Measurements from ENCODE around the gene MYO7B. TPM values are rescaled to one million over a fixed set of nuclear protein-coding genes. Genes with fewer than 3 reads are reported as not detected.

Gene MYO7B
- polyA plus RNA-seq, 1 of the 3 experiments (the other 2 are of a cell fraction), result 0.08 TPM

GRCh38 chr2:127508023-127508630 is 27.4 kb upstream of the MYO7B start:
- Histone ChIP-seq H3K36me3 (replicated peaks in 1 of 2; ENCODE audit: control insufficient read depth in 1 of 2, insufficient read depth in 2 of 2, low read length in 1 of 2) (peaks cover 34 to 41% of the 10 kb centered on the region in 2 experiments), H3K27ac (ENCODE audit: low read depth in 2 of 2, low read length in 1 of 2) (peak overlapping the region; percentile 43 to 86), H3K4me3 (ENCODE audit: low read depth in 2 of 2, low read length in 1 of 2) (no peak overlapping the region), H2AFZ (ENCODE audit: low read depth) (no peak overlapping the region), H3K9me2 (no peaks in the 10 kb centered on the region), H3K4me2 (peak overlapping the region; percentile 67), H3K9ac (no peak overlapping the region), H4K20me1 (ENCODE audit: insufficient read depth) (peaks cover 52% of the 10 kb centered on the region), H3F3A (replicated peaks; ENCODE audit: insufficient read depth) (peaks cover 42% of the 10 kb centered on the region), H3K4me1 (ENCODE audit: control insufficient read depth in 1 of 2, insufficient read depth in 2 of 2, low read depth in 1 of 2, low read length in 1 of 2) (peaks cover 10 to 52% of the 10 kb centered on the region in 2 experiments), H3K27me3 (ENCODE audit: insufficient read depth) (no peaks in the 10 kb centered on the region), H3K9me3 (no peaks in the 10 kb centered on the region), H3K79me2 (ENCODE audit: insufficient read depth) (peaks cover 83% of the 10 kb centered on the region)
- ChIA-PET CTCF (interaction anchor here (1.8 to 5.6 kb wide), 2 partner anchors 29 to 311 kb away, joined by 4 to 26 read pairs; no protein-coding TSS in a partner anchor), POLR2A (no interaction called here)
- no peak for DNase-seq
- 78% methylated on average over 4 of the region's 4 CpGs for WGBS (ENCODE audit: low lambda C conversion rate)
- no peak for TF ChIP-seq FOSL2 (IDR thresholded peaks at IDR 0.05; ENCODE audit: borderline replicate concordance, low read depth)
- no peak for TF ChIP-seq TAF1 (IDR thresholded peaks at IDR 0.05; ENCODE audit: borderline replicate concordance, low read depth, low read length)
- no peak for TF ChIP-seq MXI1 (IDR thresholded peaks at IDR 0.05; ENCODE audit: low read depth, low read length)
- no peak for TF ChIP-seq IRF3 (IDR thresholded peaks at IDR 0.05; ENCODE audit: low read depth, low read length)
- TF ChIP-seq USF2 (IDR thresholded peaks at IDR 0.05; ENCODE audit: borderline replicate concordance, low read depth, low read length), result no peak
- TF ChIP-seq RFX5 (IDR thresholded peaks at IDR 0.05; ENCODE audit: low read length), result no peak
- no peak for TF ChIP-seq RCOR1 (IDR thresholded peaks at IDR 0.05; ENCODE audit: low read length)
- no peak for TF ChIP-seq ZBTB33 (IDR thresholded peaks at IDR 0.05; ENCODE audit: borderline replicate concordance, low read depth)
- TF ChIP-seq CHD2 (IDR thresholded peaks at IDR 0.05; ENCODE audit: low read length, partially characterized antibody), result no peak
- TF ChIP-seq JUND (IDR thresholded peaks at IDR 0.05), result no peak
- no peak for TF ChIP-seq CTCF (IDR thresholded peaks at IDR 0.05)
- no peak for TF ChIP-seq EZH2phosphoT487 (IDR thresholded peaks at IDR 0.05; ENCODE audit: borderline replicate concordance, low read depth)
- no peak for TF ChIP-seq SIN3A (IDR thresholded peaks at IDR 0.05; ENCODE audit: borderline replicate concordance, low read depth, low read length)
- no peak for TF ChIP-seq ELF1 (IDR thresholded peaks at IDR 0.05)
